Mesendoderm (in vitro differentiated cells): ENCODE results near the gene TMEM267.
"Not testable (repeated sequence)": the region's sequence is repeated elsewhere in the genome, so short reads cannot be mapped to it uniquely, and the experiment has no call there.

Experiments used
- DNase-seq: peaks from one replicate; pipeline ENCODE4 v3.0.0; 2013
- H2AK5ac ChIP-seq: 2 replicates; pipeline ENCODE4 v1.6.1; 2013; ENCODE audit warnings: low read length, inconsistent platforms
- H2BK120ac ChIP-seq: 2 replicates; pipeline ENCODE4 v1.6.1; 2013; ENCODE audit warnings: low read depth, mild to moderate bottlenecking, low read length, moderate library complexity, mixed read lengths
- H2BK15ac ChIP-seq: replicated peaks from 2 replicates; pipeline ENCODE4 v1.6.1; 2013; ENCODE audit warnings: low read depth, mild to moderate bottlenecking, moderate library complexity
- H2BK5ac ChIP-seq: 2 replicates; pipeline ENCODE4 v1.6.1; 2013; ENCODE audit warnings: low read length, inconsistent platforms
- H3K18ac ChIP-seq: 2 replicates; pipeline ENCODE4 v1.6.1; 2013; ENCODE audit warnings: mild to moderate bottlenecking, low read length, mixed read lengths
- H3K23ac ChIP-seq: one replicate; pipeline ENCODE4 v1.6.1; 2013; ENCODE audit warnings: low read length
- H3K27ac ChIP-seq: 2 replicates; pipeline ENCODE4 v1.5.1; 2013; ENCODE audit warnings: low read depth, mild to moderate bottlenecking, inconsistent platforms, low read length, moderate library complexity
- H3K27me3 ChIP-seq: 2 replicates; pipeline ENCODE4 v1.6.1; 2013; ENCODE audit warnings: low read length, control low read depth, mild to moderate bottlenecking, inconsistent platforms; ENCODE audit not compliant: insufficient read depth, poor library complexity
- H3K36me3 ChIP-seq: 2 replicates; pipeline ENCODE4 v1.6.1; 2013; ENCODE audit warnings: low read length, inconsistent platforms; ENCODE audit not compliant: control insufficient read depth, insufficient read depth
- H3K4ac ChIP-seq: one replicate; pipeline ENCODE4 v1.6.1; 2013; ENCODE audit warnings: low read depth, mild to moderate bottlenecking, low read length, moderate library complexity
- H3K4me1 ChIP-seq: 2 replicates; pipeline ENCODE4 v1.6.1; 2013; ENCODE audit warnings: low read depth, low read length, inconsistent platforms; ENCODE audit not compliant: control insufficient read depth
- H3K4me2 ChIP-seq: 2 replicates; pipeline ENCODE4 v1.6.1; 2013; ENCODE audit warnings: low read length
- H3K4me3 ChIP-seq: 2 replicates; pipeline ENCODE4 v1.5.1; 2013; ENCODE audit warnings: mild to moderate bottlenecking, low read length
- H3K56ac ChIP-seq: one replicate; pipeline ENCODE4 v1.6.1; 2013; ENCODE audit warnings: low read length
- H3K79me1 ChIP-seq: 2 replicates; pipeline ENCODE4 v1.6.1; 2013; ENCODE audit warnings: low read length, inconsistent platforms
- H3K79me2 ChIP-seq: 2 replicates; pipeline ENCODE4 v1.6.1; 2013; ENCODE audit warnings: mild to moderate bottlenecking, low read length; ENCODE audit not compliant: control insufficient read depth, insufficient read depth
- H3K9ac ChIP-seq: 2 replicates; pipeline ENCODE4 v1.6.1; 2013; ENCODE audit warnings: low read length, inconsistent platforms
- H4K5ac ChIP-seq: one replicate; pipeline ENCODE4 v1.6.1; 2013; ENCODE audit warnings: low read length
- H4K8ac ChIP-seq: one replicate; pipeline ENCODE4 v1.6.1; 2013; ENCODE audit warnings: low read depth, mild to moderate bottlenecking, control low read depth, low read length, moderate library complexity
- WGBS: extraction: QIAGEN DNeasy Blood & Tissue Kit; methylation state at CpG from one replicate; pipeline ENCODE4 v1.1.7; 2013; ENCODE audit warnings: low lambda C conversion rate, missing lambda C conversion rate; ENCODE audit not compliant: insufficient coverage; ENCODE audit errors: extremely low coverage; 5-methylcytosine and 5-hydroxymethylcytosine counted together

The TMEM267 gene

DNA sequence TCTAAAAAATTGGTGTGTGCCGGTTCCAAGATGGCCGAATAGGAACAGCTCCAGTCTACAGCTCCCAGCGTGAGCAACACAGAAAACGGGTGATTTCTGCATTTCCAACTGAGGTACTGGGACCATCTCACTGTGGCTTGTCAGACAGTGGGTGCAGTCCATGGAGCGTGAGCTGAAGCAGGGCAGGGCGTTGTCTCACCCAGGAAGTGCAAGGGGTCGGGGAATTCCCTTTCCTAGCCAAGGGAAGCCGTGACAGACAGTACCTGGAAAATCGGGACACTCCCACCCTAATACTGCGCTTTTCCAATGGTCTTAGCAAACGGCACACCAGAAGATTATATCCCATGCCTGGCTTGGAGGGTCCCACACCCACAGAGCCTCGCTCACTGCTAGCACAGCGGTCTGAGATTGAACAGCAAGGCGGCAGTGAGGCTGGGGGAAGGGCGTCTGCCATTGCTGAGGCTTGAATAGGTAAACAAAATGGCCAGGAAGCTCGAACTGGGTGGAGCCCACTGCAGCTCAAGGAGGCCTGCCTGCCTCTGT, 81.1 kb downstream of the TMEM267 start:
- H3K79me1 ChIP-seq, H3K27ac ChIP-seq, H3K18ac ChIP-seq, H2BK15ac ChIP-seq, H3K27me3 ChIP-seq, H3K4me2 ChIP-seq, H2BK120ac ChIP-seq, H3K23ac ChIP-seq, H3K4me3 ChIP-seq, H3K4ac ChIP-seq, DNase-seq, H3K4me1 ChIP-seq, H3K79me2 ChIP-seq, H3K9ac ChIP-seq, H2AK5ac ChIP-seq, H4K8ac ChIP-seq, H2BK5ac ChIP-seq, H4K5ac ChIP-seq, H3K36me3 ChIP-seq, H3K56ac ChIP-seq: not testable (repeated sequence)
- WGBS: no CpG with 5 or more reads among the region's 16 CpGs

DNA sequence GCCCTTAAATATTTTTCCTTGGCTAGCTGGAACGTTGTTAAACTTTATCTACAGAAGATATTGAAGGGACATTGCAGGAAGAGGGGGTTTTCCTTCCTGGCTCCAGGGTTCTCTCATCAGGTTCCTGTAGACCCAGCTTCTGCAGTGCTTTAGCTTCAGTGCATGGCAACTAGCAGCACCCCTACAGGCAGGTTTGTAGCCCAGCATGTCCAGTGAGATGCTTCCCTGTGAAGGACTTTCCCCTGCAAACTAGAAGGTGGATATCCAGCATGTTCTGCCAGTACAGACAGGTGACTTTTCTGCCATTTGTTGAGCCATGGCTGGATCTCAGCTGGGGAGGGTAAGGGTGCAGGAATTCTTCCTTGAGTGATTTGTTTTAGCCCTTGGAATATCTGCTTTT, 81.8 kb downstream of the TMEM267 start:
- H3K4me3 ChIP-seq: no peak overlapping the region
- H3K18ac ChIP-seq: no peak overlapping the region
- no peak overlapping the region for H4K5ac ChIP-seq
- H2BK120ac ChIP-seq: no peak overlapping the region
- no peak overlapping the region for H3K27ac ChIP-seq
- H3K27me3 ChIP-seq: no peaks in the 10 kb centered on the region
- H3K79me1 ChIP-seq: no peaks in the 10 kb centered on the region
- no peaks in the 10 kb centered on the region for H3K4me1 ChIP-seq
- no peak overlapping the region for H3K9ac ChIP-seq
- H2BK5ac ChIP-seq: no peak overlapping the region
- no peak overlapping the region for H2BK15ac ChIP-seq
- no peaks in the 10 kb centered on the region for H3K79me2 ChIP-seq
- H4K8ac ChIP-seq: no peak overlapping the region
- no peak overlapping the region for H3K23ac ChIP-seq
- no peak overlapping the region for H3K4me2 ChIP-seq
- no peaks in the 10 kb centered on the region for H3K36me3 ChIP-seq
- WGBS: no CpG with 5 or more reads among the region's 1 CpG
- peak; percentile 61 for DNase-seq
- H3K4ac ChIP-seq: no peak overlapping the region
- H2AK5ac ChIP-seq: no peak overlapping the region
- H3K56ac ChIP-seq: no peak overlapping the region

DNA sequence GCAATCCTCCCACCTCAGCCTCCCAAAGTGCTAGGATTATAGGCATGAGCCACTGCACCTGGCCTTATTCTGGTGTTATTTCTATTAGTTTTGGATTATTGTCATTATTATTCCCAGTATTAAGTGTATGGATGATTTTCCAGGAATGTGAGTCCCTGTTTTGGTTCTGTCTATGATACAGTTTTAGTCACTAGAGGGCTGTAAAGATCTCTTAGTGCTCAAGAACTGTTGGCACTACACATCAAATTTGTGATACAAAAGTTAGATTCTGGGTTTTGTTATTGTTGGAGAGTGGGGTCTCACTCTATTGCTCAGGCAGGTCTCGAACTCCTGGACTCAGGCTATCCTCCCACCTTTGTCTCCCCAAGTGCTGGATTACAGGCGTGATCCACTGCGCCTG, 83.6 kb downstream of the TMEM267 start:
- H4K5ac ChIP-seq: no peak overlapping the region
- H3K79me1 ChIP-seq: no peaks in the 10 kb centered on the region
- H2BK15ac ChIP-seq: no peak overlapping the region
- H3K79me2 ChIP-seq: no peaks in the 10 kb centered on the region
- no peak overlapping the region for H3K18ac ChIP-seq
- no peaks in the 10 kb centered on the region for H3K4me1 ChIP-seq
- H3K56ac ChIP-seq: no peak overlapping the region
- no peak for DNase-seq
- no peak overlapping the region for H2BK120ac ChIP-seq
- no peak overlapping the region for H3K23ac ChIP-seq
- H4K8ac ChIP-seq: no peak overlapping the region
- no CpG with 5 or more reads among the region's 3 CpGs for WGBS
- H3K4me3 ChIP-seq: no peak overlapping the region
- peak overlapping the region; percentile 25 for H2BK5ac ChIP-seq
- H2AK5ac ChIP-seq: no peak overlapping the region
- H3K27me3 ChIP-seq: no peaks in the 10 kb centered on the region
- H3K4ac ChIP-seq: no peak overlapping the region
- no peaks in the 10 kb centered on the region for H3K36me3 ChIP-seq
- no peak overlapping the region for H3K27ac ChIP-seq
- H3K9ac ChIP-seq: no peak overlapping the region
- no peak overlapping the region for H3K4me2 ChIP-seq

DNA sequence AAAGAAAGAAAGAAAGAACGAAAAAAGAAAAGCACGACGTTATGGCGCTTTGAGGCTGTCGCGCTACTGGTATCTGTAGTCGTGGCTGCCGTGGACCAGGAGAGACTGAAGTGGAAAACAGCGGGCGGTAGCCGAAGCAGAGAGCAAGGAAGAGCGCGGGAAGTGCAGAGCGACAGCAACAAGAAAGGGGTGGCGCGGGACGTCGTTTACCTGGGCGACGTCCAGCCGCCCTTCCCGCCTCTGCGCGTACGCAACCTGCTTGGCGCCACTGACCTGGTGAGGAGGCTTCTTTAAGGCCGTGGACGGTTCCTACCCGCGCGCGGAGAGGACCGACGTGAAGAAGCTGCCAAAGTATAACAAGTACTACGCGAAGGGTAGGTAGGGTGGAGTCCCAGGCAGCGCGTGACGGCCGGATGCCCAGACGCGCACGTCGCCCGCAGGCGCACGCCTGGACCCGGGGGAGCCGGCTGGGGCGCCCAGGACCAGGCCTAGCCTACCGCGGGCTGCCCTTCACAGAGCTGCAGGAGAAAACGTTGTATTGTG, 86.8 kb downstream of the TMEM267 start:
- Histone ChIP-seq H2BK120ac (no peak overlapping the region), H3K79me1 (no peaks in the 10 kb centered on the region), H4K8ac (no peak overlapping the region), H3K27me3 (no peaks in the 10 kb centered on the region), H3K4me2 (no peak overlapping the region), H4K5ac (no peak overlapping the region), H3K4ac (no peak overlapping the region), H2BK5ac (no peak overlapping the region), H3K36me3 (no peaks in the 10 kb centered on the region), H3K9ac (no peak overlapping the region), H3K18ac (no peak overlapping the region), H3K56ac (no peak overlapping the region), H2AK5ac (no peak overlapping the region), H3K79me2 (no peaks in the 10 kb centered on the region), H2BK15ac (no peak overlapping the region), H3K4me3 (no peak overlapping the region), H3K23ac (no peak overlapping the region), H3K27ac (no peak overlapping the region), H3K4me1 (no peaks in the 10 kb centered on the region)
- no CpG with 5 or more reads among the region's 53 CpGs for WGBS
- DNase-seq: no peak
